Measurements from ENCODE around the gene UBAP1. TPM values are rescaled to one million over a fixed set of nuclear protein-coding genes. Genes with fewer than 3 reads are reported as not detected.
"Not testable (repeated sequence)": the region's sequence is repeated elsewhere in the genome, so short reads cannot be mapped to it uniquely, and the experiment has no call there.

The UBAP1 gene
- total RNA-seq, 2 donors from 2014 or later, result 38.3 to 72.2 TPM

DNA sequence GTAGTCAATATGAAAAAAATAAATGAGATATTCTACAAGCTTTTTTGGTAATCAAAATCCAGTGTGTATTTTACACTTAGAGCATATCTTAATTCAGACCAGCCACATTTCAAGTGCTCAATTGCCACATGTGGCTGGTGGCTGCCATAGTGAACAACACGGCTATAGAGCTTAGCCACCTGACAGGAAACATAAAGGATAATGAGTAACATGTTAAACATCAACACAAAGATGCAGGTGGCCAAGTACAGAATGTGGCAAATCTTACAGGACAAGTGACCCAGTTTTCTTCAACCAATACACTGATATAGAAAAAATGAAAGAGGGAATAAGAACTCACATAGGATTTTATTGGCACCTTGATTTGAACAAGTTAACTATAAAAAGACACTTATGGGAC is 88.8 kb downstream of the UBAP1 start:
- TF ChIP-seq, protein P1, sequence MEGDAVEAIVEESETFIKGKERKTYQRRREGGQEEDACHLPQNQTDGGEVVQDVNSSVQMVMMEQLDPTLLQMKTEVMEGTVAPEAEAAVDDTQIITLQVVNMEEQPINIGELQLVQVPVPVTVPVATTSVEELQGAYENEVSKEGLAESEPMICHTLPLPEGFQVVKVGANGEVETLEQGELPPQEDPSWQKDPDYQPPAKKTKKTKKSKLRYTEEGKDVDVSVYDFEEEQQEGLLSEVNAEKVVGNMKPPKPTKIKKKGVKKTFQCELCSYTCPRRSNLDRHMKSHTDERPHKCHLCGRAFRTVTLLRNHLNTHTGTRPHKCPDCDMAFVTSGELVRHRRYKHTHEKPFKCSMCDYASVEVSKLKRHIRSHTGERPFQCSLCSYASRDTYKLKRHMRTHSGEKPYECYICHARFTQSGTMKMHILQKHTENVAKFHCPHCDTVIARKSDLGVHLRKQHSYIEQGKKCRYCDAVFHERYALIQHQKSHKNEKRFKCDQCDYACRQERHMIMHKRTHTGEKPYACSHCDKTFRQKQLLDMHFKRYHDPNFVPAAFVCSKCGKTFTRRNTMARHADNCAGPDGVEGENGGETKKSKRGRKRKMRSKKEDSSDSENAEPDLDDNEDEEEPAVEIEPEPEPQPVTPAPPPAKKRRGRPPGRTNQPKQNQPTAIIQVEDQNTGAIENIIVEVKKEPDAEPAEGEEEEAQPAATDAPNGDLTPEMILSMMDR (IDR thresholded peaks at IDR 0.05), result no peak
- TF ChIP-seq POLR2A (IDR thresholded peaks at IDR 0.05) (no peak), POLR2AphosphoS5 (IDR thresholded peaks at IDR 0.05) (no peak)
- Histone ChIP-seq H3K4me1 (replicated peaks) (no peaks in the 10 kb centered on the region), H3K27me3 (replicated peaks; ENCODE audit: insufficient read depth) (no peaks in the 10 kb centered on the region), H3K9me3 (no peaks in the 10 kb centered on the region), H3K4me3 (no peak overlapping the region), H3K27ac (no peak overlapping the region), H3K36me3 (no peaks in the 10 kb centered on the region)
- 84% methylated on average over 1 of the region's 1 CpG for WGBS
- DNase-seq (ENCODE audit: low spot score), result no peak
- intact Hi-C loops (cut with DNase I), result no loop called here

DNA sequence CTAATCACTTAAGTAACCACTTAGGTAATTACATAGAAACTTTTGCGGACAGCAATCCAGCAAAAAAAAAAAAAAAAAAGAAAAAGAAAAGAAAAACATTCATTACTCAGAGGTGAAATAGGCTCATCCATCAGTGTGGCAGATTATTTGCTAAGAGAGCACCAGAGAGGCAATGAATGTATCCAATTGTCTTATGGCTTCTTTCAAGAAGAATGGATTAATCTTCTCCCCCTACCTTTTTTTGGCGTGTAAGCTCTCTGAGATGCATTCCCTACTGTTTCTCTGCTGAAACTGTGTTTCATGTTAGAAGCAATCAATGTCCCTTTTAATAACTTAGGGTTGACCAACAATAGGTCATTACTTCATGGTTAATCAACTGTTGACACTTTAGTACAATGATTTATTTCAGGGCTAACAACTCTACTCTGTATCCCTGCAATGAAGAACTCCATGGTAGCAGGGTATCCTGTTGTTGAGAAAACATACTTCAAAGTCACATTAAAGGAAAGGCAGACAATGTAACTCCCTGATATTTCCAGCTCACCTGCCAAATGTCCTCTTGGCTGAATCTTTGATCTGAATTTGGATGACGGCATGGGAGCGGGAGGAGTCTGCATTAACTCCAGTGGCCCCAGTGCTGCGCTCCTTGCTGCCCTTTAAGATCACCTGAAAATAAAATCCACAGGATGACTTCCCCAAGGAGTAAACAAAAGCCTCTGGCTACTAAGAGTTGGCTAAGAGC is 92.6 kb downstream of the UBAP1 start:
- Histone ChIP-seq H3K9me3 (no peaks in the 10 kb centered on the region), H3K36me3 (no peaks in the 10 kb centered on the region), H3K4me1 (replicated peaks) (no peaks in the 10 kb centered on the region), H3K27ac (no peak overlapping the region), H3K27me3 (replicated peaks; ENCODE audit: insufficient read depth) (no peaks in the 10 kb centered on the region), H3K4me3 (no peak overlapping the region)
- intact Hi-C loops (cut with DNase I), result no loop called here
- WGBS, result 42% methylated on average over 5 of the region's 5 CpGs
- TF ChIP-seq POLR2AphosphoS5 (IDR thresholded peaks at IDR 0.05), result no peak
- no peak for TF ChIP-seq POLR2A (IDR thresholded peaks at IDR 0.05)
- TF ChIP-seq, protein P1 (IDR thresholded peaks at IDR 0.05), result no peak
- no peak for DNase-seq (ENCODE audit: low spot score)

DNA sequence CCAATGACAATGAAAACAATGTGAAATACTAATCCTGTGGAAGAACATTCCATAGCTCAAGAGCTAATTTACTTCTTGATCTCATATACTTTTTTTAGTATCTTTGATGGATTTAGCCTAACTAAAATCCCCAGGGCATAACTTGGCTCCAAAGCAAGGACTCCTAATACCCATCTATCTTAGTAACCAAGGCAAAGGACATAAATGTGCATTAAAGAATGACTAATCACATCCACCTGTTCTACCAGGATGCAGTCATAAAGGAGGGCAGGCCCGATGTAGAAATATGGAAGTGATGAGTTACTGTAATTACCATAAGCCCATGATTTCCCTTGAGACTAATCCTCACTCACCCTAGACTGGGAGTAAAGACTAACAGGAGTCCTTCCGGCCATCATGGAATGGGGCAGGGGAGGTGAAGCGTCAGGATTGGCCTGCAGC is 93.3 kb downstream of the UBAP1 start:
- no peaks in the 10 kb centered on the region for H3K27me3 ChIP-seq (replicated peaks; ENCODE audit: insufficient read depth)
- 61% methylated on average over 3 of the region's 3 CpGs for WGBS
- TF ChIP-seq, protein P1 (IDR thresholded peaks at IDR 0.05), result no peak
- no peak for TF ChIP-seq POLR2AphosphoS5 (IDR thresholded peaks at IDR 0.05)
- TF ChIP-seq POLR2A (IDR thresholded peaks at IDR 0.05), result no peak
- intact Hi-C loops (cut with DNase I), result no loop called here
- no peak for DNase-seq (ENCODE audit: low spot score)
- no peaks in the 10 kb centered on the region for H3K36me3 ChIP-seq
- no peak overlapping the region for H3K27ac ChIP-seq
- no peaks in the 10 kb centered on the region for H3K9me3 ChIP-seq
- no peak overlapping the region for H3K4me3 ChIP-seq
- H3K4me1 ChIP-seq (replicated peaks), result no peaks in the 10 kb centered on the region

DNA sequence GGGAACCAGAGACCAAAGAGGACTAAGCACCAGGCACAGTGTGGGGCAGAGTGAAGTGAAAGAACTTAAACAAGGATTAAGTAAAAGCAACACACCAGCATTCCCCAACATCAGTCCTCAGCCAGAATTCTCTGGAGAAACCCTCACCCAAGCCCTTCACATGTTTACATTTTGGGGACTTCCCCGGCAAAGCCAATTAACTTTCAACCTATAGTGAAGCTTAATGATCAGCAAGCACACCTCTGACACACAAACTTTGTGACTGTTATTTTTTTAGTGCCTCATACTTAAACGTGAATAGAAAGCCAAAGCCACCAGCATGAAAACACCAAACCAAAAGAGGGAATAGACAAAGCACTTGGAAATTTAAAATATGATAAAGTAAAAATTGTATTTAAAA is 94.7 kb downstream of the UBAP1 start:
- no CpG with 5 or more reads among the region's 2 CpGs for whole genome bisulfite sequencing
- H3K36me3 ChIP-seq; H3K9me3 ChIP-seq; H3K27me3 ChIP-seq (replicated peaks; ENCODE audit: insufficient read depth); H3K4me1 ChIP-seq (replicated peaks); H3K4me3 ChIP-seq; intact Hi-C loops (cut with DNase I); DNase-seq (ENCODE audit: low spot score); H3K27ac ChIP-seq: not testable (repeated sequence)

DNA sequence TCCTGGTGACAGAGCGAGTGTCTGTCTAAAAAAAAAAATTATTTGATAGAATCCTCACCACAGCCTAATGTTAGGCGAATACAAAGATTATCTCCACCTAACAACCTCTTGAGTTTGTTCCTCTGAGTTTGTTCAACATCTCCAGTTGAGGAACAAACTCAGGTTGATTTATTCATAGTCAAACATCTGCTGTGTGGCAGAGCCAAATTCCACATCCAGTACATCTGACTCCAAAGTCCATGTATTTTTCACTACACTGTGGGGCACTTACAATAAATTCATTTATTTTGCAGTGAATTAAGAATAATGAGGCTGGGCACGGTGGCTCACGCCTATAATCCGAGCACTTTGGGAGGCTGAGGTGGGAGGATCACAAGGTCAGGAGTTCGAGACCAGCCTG is 97.0 kb downstream of the UBAP1 start:
- no peak for TF ChIP-seq POLR2A (IDR thresholded peaks at IDR 0.05)
- TF ChIP-seq POLR2AphosphoS5 (IDR thresholded peaks at IDR 0.05), result no peak
- TF ChIP-seq, protein P1 (IDR thresholded peaks at IDR 0.05), result no peak
- H3K36me3 ChIP-seq, result no peaks in the 10 kb centered on the region
- intact Hi-C loops (cut with DNase I), result no loop called here
- no peaks in the 10 kb centered on the region for H3K4me1 ChIP-seq (replicated peaks)
- no peaks in the 10 kb centered on the region for H3K27me3 ChIP-seq (replicated peaks; ENCODE audit: insufficient read depth)
- no peak for DNase-seq (ENCODE audit: low spot score)
- H3K9me3 ChIP-seq, result no peaks in the 10 kb centered on the region
- H3K27ac ChIP-seq, result no peak overlapping the region
- H3K4me3 ChIP-seq, result no peak overlapping the region
- 78% methylated on average over 6 of the region's 6 CpGs for WGBS

Measured in prostate gland (tissue), 2 donors.